ENCODE data around the gene GDF10. TPM values are rescaled to one million over a fixed set of nuclear protein-coding genes. Genes with fewer than 3 reads are reported as not detected.
A peak's percentile ranks its signal among the peaks of the same experiment; 100 is the strongest.

GDF10 gene
- total RNA-seq, 4 donors from 2014 or later, result 0.35 TPM; not detected in 3

DNA sequence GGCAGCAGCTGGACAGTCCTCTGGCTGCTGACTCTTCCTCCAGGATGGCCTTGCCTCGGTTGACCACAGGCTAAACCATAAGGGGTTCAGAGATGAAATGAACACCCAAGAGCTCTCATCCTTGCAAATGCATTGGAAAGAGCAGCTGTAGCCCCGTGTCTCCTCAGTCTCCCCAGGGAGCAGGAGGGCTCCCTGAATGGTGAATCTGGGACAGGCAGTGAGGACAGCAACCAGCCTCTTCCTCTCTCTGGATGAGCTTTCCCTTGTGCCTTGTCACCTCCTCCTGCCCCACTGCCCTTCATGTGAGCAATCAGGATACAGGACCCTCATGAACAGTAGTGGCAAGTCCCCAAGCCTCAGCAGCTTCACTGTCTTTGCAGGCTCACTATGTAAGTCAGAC, 23.9 kb upstream of the GDF10 start:
- no peak for DNase-seq
- peaks cover 0 to 3% (median 0%) of the 10 kb centered on the region in 4 donors for H3K9me3 ChIP-seq
- peak overlapping the region in 2 of 4 donors; percentile 81 for H3K27ac ChIP-seq
- TF ChIP-seq, protein P1, sequence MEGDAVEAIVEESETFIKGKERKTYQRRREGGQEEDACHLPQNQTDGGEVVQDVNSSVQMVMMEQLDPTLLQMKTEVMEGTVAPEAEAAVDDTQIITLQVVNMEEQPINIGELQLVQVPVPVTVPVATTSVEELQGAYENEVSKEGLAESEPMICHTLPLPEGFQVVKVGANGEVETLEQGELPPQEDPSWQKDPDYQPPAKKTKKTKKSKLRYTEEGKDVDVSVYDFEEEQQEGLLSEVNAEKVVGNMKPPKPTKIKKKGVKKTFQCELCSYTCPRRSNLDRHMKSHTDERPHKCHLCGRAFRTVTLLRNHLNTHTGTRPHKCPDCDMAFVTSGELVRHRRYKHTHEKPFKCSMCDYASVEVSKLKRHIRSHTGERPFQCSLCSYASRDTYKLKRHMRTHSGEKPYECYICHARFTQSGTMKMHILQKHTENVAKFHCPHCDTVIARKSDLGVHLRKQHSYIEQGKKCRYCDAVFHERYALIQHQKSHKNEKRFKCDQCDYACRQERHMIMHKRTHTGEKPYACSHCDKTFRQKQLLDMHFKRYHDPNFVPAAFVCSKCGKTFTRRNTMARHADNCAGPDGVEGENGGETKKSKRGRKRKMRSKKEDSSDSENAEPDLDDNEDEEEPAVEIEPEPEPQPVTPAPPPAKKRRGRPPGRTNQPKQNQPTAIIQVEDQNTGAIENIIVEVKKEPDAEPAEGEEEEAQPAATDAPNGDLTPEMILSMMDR (IDR thresholded peaks at IDR 0.05), result no peak
- TF ChIP-seq POLR2A (IDR thresholded peaks at IDR 0.05), result no peak
- H3K27me3 ChIP-seq, result no peaks in the 10 kb centered on the region
- H3K4me1 ChIP-seq, result peaks cover 0 to 26% (median 0%) of the 10 kb centered on the region in 4 donors
- no peak overlapping the region for H3K4me3 ChIP-seq
- H3K36me3 ChIP-seq, result no peaks in the 10 kb centered on the region

DNA sequence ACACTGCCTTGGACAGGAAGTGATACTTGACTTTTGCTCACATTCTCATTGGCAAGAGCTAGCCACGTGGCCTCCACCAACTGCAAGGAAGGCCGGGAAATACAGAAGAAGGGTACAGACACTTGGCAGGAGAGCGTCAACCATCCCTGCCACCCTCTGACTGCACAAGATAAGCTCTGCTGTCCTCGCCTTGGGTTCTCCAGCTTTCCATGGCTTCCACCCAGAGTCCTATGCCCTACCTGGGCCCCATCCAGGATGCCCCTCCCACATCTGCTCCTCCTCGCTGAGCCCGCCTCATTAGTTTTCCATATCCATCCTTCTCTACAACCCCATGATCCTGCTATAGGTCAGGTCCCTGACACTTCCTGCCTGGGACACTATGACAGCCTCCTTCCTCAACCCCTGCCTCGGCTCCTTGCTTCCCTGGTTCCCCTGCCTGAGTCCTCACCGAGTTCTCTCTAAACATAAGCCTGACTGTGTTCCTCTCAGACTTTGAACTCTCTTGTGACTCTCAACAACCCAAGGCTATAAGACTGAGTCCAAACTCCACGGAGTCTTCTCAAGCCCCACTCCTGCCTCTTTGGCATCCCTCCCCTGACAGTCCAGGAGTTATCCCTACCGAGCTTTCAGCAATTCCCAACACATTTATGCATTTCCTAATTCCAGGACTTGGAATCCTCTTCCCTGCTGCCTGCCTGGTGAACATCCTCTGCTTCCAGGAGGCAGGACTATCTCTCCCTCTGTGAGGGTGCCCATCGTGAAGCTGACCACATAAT, 23.2 kb upstream of the GDF10 start:
- H3K36me3 ChIP-seq, result no peaks in the 10 kb centered on the region
- TF ChIP-seq, protein P1 (IDR thresholded peaks at IDR 0.05), result no peak
- TF ChIP-seq POLR2A (IDR thresholded peaks at IDR 0.05), result no peak
- H3K27me3 ChIP-seq, result no peaks in the 10 kb centered on the region
- peaks cover 0 to 3% (median 0%) of the 10 kb centered on the region in 4 donors for H3K9me3 ChIP-seq
- no peak overlapping the region for H3K4me3 ChIP-seq
- H3K4me1 ChIP-seq, result peaks cover 0 to 26% (median 0%) of the 10 kb centered on the region in 4 donors
- H3K27ac ChIP-seq, result peak overlapping the region in 2 of 4 donors; percentile 81
- peak in 1 of 3 donors; percentile 53 for DNase-seq

DNA sequence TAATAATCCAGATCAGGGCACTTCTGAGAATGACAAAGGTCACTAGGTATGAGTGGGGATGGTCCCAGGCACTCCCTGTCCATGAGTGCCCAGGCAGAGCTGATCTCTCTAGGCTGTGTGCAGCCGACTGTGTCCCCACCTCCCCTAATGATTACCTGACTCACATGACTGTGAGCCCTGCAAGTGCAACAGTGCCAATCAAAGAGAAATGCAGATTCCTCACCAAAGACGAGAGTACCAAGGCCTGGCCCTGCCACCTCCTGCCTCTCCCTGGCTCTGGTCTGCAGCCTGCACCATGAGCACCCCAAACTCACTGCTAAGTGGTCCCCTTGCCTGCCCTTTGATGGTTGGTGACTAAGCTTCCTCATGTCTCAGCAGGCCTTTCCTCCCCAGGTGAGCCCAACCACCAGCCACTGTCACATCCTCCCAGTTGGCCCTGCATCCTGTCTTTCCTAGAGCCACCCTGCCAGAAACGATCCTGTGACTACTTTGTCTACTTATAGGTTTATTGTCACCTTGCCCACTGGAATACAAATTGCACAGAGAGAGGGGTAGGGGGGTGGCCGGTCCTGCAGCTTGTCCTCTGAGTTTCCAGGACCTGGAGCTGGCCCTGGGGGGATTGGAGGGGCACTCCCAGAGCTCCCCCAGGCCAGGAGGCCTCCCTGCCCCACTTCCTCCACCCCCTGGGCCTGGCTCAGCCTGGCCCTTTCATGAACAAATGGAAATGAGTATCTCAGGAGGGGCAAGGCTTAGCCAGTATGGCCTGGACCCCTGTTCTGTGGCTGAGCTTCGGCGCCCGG, 22.4 kb upstream of the GDF10 start:
- Histone ChIP-seq H3K4me3 (no peak overlapping the region), H3K36me3 (no peaks in the 10 kb centered on the region), H3K4me1 (peaks cover 0 to 26% (median 0%) of the 10 kb centered on the region in 4 donors), H3K27ac (peak overlapping the region in 2 of 4 donors; percentile 81), H3K9me3 (peaks cover 0 to 3% (median 0%) of the 10 kb centered on the region in 4 donors), H3K27me3 (no peaks in the 10 kb centered on the region)
- no peak for TF ChIP-seq POLR2A (IDR thresholded peaks at IDR 0.05)
- TF ChIP-seq, protein P1 (IDR thresholded peaks at IDR 0.05), result no peak
- peak in 1 of 3 donors; percentile 62 for DNase-seq

DNA sequence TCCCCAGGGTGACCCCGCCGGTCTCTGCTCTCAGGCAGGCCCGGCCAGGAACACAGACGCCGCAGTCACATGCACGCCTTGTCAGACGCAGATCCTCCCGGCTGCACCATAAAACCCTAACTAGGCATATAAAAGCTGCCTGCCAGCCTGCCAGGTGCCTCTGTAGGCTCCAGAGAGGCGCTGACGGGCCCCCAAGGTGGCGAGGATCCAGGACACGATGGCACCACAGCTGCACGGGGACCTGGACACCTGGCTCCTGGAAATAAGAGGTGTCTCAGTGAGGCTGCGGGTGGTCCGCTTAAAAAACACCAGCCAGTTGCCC, 21.9 kb upstream of the GDF10 start:
- no peaks in the 10 kb centered on the region for H3K36me3 ChIP-seq
- peaks cover 0 to 3% (median 0%) of the 10 kb centered on the region in 4 donors for H3K9me3 ChIP-seq
- H3K27ac ChIP-seq, result peak overlapping the region in 2 of 4 donors; percentile 81
- no peak for TF ChIP-seq POLR2A (IDR thresholded peaks at IDR 0.05)
- TF ChIP-seq, protein P1 (IDR thresholded peaks at IDR 0.05), result no peak
- H3K4me1 ChIP-seq, result peaks cover 0 to 26% (median 0%) of the 10 kb centered on the region in 4 donors
- H3K4me3 ChIP-seq, result no peak overlapping the region
- peak in 2 of 3 donors; percentile 67 to 77 for DNase-seq
- H3K27me3 ChIP-seq, result no peaks in the 10 kb centered on the region

DNA sequence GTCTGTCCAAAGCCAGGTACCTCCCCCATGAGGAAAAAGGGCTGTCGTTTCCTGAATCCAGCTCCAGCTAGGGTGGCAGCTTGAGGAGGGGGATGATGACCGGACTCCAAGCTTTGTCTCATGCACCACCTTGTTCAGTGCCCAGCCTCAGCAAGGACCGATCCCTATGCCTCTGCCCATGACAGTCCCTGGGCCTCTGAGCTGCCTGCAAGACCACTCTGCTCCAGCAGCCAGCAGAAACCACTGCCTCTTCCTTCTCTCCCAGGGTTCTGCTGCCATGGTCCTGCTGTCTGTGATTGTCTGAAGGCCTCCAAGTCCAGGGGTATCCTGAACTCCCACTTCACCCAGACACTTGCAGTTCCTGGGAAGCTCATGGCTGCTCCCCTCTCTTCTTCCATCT, 21.3 kb upstream of the GDF10 start:
- no peaks in the 10 kb centered on the region for H3K9me3 ChIP-seq
- TF ChIP-seq POLR2A (IDR thresholded peaks at IDR 0.05), result no peak
- TF ChIP-seq, protein P1 (IDR thresholded peaks at IDR 0.05), result no peak
- no peak for DNase-seq
- no peaks in the 10 kb centered on the region for H3K27me3 ChIP-seq
- H3K27ac ChIP-seq, result peak overlapping the region in 1 of 4 donors; percentile 81
- H3K4me1 ChIP-seq, result peaks cover 0 to 26% (median 0%) of the 10 kb centered on the region in 4 donors
- no peaks in the 10 kb centered on the region for H3K36me3 ChIP-seq
- H3K4me3 ChIP-seq, result no peak overlapping the region
